Thoracic aorta (tissue), 2 donors: ENCODE measurements around the gene SYTL5. TPM values are rescaled to one million over a fixed set of nuclear protein-coding genes. Genes with fewer than 3 reads are reported as not detected.

Experiments used
- ATAC-seq: fragments of 150-250 bp; one replicate; pipeline ENCODE4 v1.8.0; 2017; ENCODE audit warnings: low read depth; ENCODE audit not compliant: insufficient number of reproducible peaks, low FRiP score
- DNase-seq: peaks from one replicate; pipeline ENCODE4 v3.0.0-alpha.2; 2020; ENCODE audit warnings: low spot score
- H3K27ac ChIP-seq, 2 donors: fragments of 200-600 bp; sonication (generic); 1 replicate in 1 of 2; 2 replicates in 1 of 2; pipeline ENCODE4 v1.5.1; 2016; ENCODE audit warnings: mild to moderate bottlenecking in 2 of 2, moderate library complexity in 2 of 2
- H3K27me3 ChIP-seq: fragments of 200-600 bp; sonication (generic); replicated peaks from 2 replicates; pipeline ENCODE4 v1.6.0; 2016; ENCODE audit warnings: mild to moderate bottlenecking; ENCODE audit not compliant: insufficient read depth
- H3K36me3 ChIP-seq: fragments of 200-600 bp; sonication (generic); one replicate; pipeline ENCODE4 v1.5.1; 2016
- H3K4me1 ChIP-seq, 2 donors: fragments of 200-600 bp; sonication (generic); 1 replicate in 1 of 2; 2 replicates in 1 of 2; pipeline versions ENCODE4 v1.5.1 to v1.6.0; 2016; ENCODE audit warnings: low read depth in 2 of 2, mild to moderate bottlenecking in 1 of 2; ENCODE audit not compliant: control insufficient read depth in 1 of 2
- H3K4me3 ChIP-seq: fragments of 200-600 bp; sonication (generic); 2 replicates; pipeline ENCODE4 v1.5.1; 2016; ENCODE audit warnings: mild to moderate bottlenecking
- H3K9me3 ChIP-seq: fragments of 200-600 bp; sonication (generic); 2 replicates; pipeline ENCODE4 v1.5.1; 2016
- CTCF ChIP-seq: fragments of 200-600 bp; sonication (generic); IDR thresholded peaks from one replicate; pipeline ENCODE4 v1.5.1; 2019; ENCODE audit warnings: antibody characterized with exemption
- total RNA-seq, 2 donors: library from RNA; depleted of rRNA; stranded (reverse); fragments of >200 nt; gene quantifications; one replicate each; pipeline versions ENCODE4 v1.1.0 to v1.2.3, GENCODE V29; 2016

Gene SYTL5
- total RNA-seq, 2 donors from 2014 or later, result not detected

GRCh38 chrX:38149016-38149415 is 142.7 kb downstream of the SYTL5 start:
- H3K27ac ChIP-seq, result no peak overlapping the region
- no peak for ATAC-seq
- TF ChIP-seq CTCF, result no peak
- H3K36me3 ChIP-seq, result no peaks in the 10 kb centered on the region
- no peaks in the 10 kb centered on the region for H3K4me1 ChIP-seq
- no peaks in the 10 kb centered on the region for H3K27me3 ChIP-seq
- H3K9me3 ChIP-seq, result no peaks in the 10 kb centered on the region
- no peak for DNase-seq
- H3K4me3 ChIP-seq, result no peak overlapping the region

- DNase-seq (no peak), ATAC-seq (no peak)
- Histone ChIP-seq H3K36me3 (no peaks in the 10 kb centered on the region), H3K9me3 (no peaks in the 10 kb centered on the region), H3K4me3 (no peak overlapping the region), H3K4me1 (peaks cover 0 to 8% of the 10 kb centered on the region in 2 donors), H3K27me3 (no peaks in the 10 kb centered on the region), H3K27ac (no peak overlapping the region)
- no peak for TF ChIP-seq CTCF
Observed at GRCh38 chrX:38150993-38151392, 144.6 kb downstream of the SYTL5 start.

GRCh38 chrX:38151441-38151840 is 145.1 kb downstream of the SYTL5 start:
- Histone ChIP-seq H3K27me3 (no peaks in the 10 kb centered on the region), H3K36me3 (no peaks in the 10 kb centered on the region), H3K4me1 (peaks cover 0 to 8% of the 10 kb centered on the region in 2 donors), H3K9me3 (no peaks in the 10 kb centered on the region), H3K4me3 (no peak overlapping the region), H3K27ac (no peak overlapping the region)
- ATAC-seq (no peak), DNase-seq (no peak)
- TF ChIP-seq CTCF, result no peak

GRCh38 chrX:38154340-38154739 is 148.0 kb downstream of the SYTL5 start:
- ATAC-seq (no peak), DNase-seq (no peak)
- Histone ChIP-seq H3K27me3 (no peaks in the 10 kb centered on the region), H3K4me3 (no peak overlapping the region), H3K27ac (no peak overlapping the region), H3K4me1 (peaks cover 0 to 8% of the 10 kb centered on the region in 2 donors), H3K9me3 (no peaks in the 10 kb centered on the region), H3K36me3 (no peaks in the 10 kb centered on the region)
- TF ChIP-seq CTCF, result no peak

- Histone ChIP-seq H3K9me3 (no peaks in the 10 kb centered on the region), H3K36me3 (no peaks in the 10 kb centered on the region), H3K27ac (no peak overlapping the region), H3K4me1 (peaks cover 0 to 8% of the 10 kb centered on the region in 2 donors), H3K27me3 (no peaks in the 10 kb centered on the region), H3K4me3 (no peak overlapping the region)
- ATAC-seq, result no peak
- no peak for DNase-seq
- no peak for TF ChIP-seq CTCF
Observed at GRCh38 chrX:38154818-38155217, 148.5 kb downstream of the SYTL5 start.
